Measurements from ENCODE around the gene IL17B. TPM values are rescaled to one million over a fixed set of nuclear protein-coding genes. Genes with fewer than 3 reads are reported as not detected.

IL17B gene
- total RNA-seq, 1 experiment from 2014 or later: not detected

GRCh38 chr5:149411738-149412519 lies 32.8 kb upstream of the IL17B start:
- intact Hi-C loops (cut with micrococcal nuclease; ENCODE audit: unreplicated experiment): no loop called here
- Mint-ChIP-seq H3K36me3 (ENCODE audit: insufficient read depth, unreplicated experiment) (no peaks in the 10 kb centered on the region), H3K27ac (ENCODE audit: unreplicated experiment) (no peak overlapping the region), H3K4me1 (ENCODE audit: low read depth, unreplicated experiment) (peaks cover 13% of the 10 kb centered on the region), H3K27me3 (ENCODE audit: insufficient read depth, unreplicated experiment) (no peaks in the 10 kb centered on the region), H3K9me3 (ENCODE audit: unreplicated experiment) (no peaks in the 10 kb centered on the region), H3K4me3 (ENCODE audit: unreplicated experiment) (no peak overlapping the region)
- no TSS peak for BruUV-seq (replicated peaks)
- ChIA-PET POLR2A (no interaction called here), CTCF (interaction anchor here (1.8 kb wide), 1 partner anchor 31 kb away, joined by 4 read pairs; no protein-coding TSS in a partner anchor)
- Histone ChIP-seq H3K9me3 (no peaks in the 10 kb centered on the region), H3K4me1 (no peaks in the 10 kb centered on the region), H3K36me3 (ENCODE audit: control insufficient read depth, insufficient read depth, low read length) (no peaks in the 10 kb centered on the region), H3K4me3 (ENCODE audit: low read depth, low read length) (no peak overlapping the region), H3K27me3 (replicated peaks; ENCODE audit: control insufficient read depth, insufficient read depth, low read length) (no peaks in the 10 kb centered on the region)
- TF ChIP-seq, protein P1, sequence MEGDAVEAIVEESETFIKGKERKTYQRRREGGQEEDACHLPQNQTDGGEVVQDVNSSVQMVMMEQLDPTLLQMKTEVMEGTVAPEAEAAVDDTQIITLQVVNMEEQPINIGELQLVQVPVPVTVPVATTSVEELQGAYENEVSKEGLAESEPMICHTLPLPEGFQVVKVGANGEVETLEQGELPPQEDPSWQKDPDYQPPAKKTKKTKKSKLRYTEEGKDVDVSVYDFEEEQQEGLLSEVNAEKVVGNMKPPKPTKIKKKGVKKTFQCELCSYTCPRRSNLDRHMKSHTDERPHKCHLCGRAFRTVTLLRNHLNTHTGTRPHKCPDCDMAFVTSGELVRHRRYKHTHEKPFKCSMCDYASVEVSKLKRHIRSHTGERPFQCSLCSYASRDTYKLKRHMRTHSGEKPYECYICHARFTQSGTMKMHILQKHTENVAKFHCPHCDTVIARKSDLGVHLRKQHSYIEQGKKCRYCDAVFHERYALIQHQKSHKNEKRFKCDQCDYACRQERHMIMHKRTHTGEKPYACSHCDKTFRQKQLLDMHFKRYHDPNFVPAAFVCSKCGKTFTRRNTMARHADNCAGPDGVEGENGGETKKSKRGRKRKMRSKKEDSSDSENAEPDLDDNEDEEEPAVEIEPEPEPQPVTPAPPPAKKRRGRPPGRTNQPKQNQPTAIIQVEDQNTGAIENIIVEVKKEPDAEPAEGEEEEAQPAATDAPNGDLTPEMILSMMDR (IDR thresholded peaks at IDR 0.05; ENCODE audit: insufficient read depth in 1 of 2, low read depth in 1 of 2, low read length in 1 of 2, severe bottlenecking in 1 of 2, unreplicated experiment in 1 of 2): no peak
- no peak for DNase-seq

DNA sequence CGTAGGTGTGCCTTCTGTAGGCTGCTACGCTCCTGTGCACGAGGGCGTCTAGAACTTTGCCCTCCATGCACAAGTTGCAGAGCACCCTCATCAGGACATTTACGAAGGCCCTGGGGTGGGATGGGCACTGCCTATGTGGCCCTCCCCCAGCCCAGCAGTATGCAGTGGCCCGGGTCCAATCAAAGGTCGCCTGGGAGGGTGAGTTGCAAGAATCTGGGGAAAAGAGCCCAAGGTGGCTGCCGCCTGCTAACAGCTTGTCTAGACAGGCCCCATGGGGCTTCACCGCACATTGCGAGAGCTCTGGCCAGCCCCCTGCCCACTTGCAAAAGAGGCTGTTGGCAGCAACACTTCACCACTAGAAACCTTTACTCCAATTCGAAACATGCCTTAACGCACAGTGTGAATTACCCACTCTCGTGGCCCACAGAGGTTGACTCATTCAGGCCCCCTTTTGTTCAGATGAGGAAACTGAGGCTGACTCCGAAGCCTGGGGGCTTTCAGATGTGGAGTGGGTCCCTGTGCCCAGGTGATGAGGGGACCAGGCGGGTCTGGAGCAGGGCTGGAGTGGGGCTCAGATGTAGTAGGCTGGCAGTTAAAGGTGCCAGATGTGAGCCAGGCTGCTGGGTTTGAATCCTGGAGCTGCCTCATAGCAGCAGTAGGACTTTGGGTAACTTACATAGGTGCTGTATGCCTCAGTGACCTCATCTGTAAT lies 31.8 kb upstream of the IL17B start:
- DNase-seq: no peak
- Histone ChIP-seq H3K36me3 (ENCODE audit: control insufficient read depth, insufficient read depth, low read length) (no peaks in the 10 kb centered on the region), H3K27me3 (replicated peaks; ENCODE audit: control insufficient read depth, insufficient read depth, low read length) (no peaks in the 10 kb centered on the region), H3K4me3 (ENCODE audit: low read depth, low read length) (no peak overlapping the region), H3K4me1 (no peaks in the 10 kb centered on the region), H3K9me3 (no peaks in the 10 kb centered on the region)
- BruUV-seq (replicated peaks): no TSS peak
- TF ChIP-seq, protein P1 (IDR thresholded peaks at IDR 0.05; ENCODE audit: insufficient read depth in 1 of 2, low read depth in 1 of 2, low read length in 1 of 2, severe bottlenecking in 1 of 2, unreplicated experiment in 1 of 2): no peak
- ChIA-PET CTCF (interaction anchor here (0.6 to 1.2 kb wide), 2 partner anchors 28 to 102 kb away, joined by 3 read pairs; no protein-coding TSS in a partner anchor), POLR2A (no interaction called here)
- intact Hi-C loops (cut with micrococcal nuclease; ENCODE audit: unreplicated experiment): no loop called here
- Mint-ChIP-seq H3K9me3 (ENCODE audit: unreplicated experiment) (no peaks in the 10 kb centered on the region), H3K27ac (ENCODE audit: unreplicated experiment) (no peak overlapping the region), H3K27me3 (ENCODE audit: insufficient read depth, unreplicated experiment) (no peaks in the 10 kb centered on the region), H3K4me3 (ENCODE audit: unreplicated experiment) (no peak overlapping the region), H3K36me3 (ENCODE audit: insufficient read depth, unreplicated experiment) (no peaks in the 10 kb centered on the region), H3K4me1 (ENCODE audit: low read depth, unreplicated experiment) (peaks cover 13% of the 10 kb centered on the region)

GRCh38 chr5:149410071-149410470 lies 31.0 kb upstream of the IL17B start:
- POLR2A ChIA-PET: no interaction called here
- no peak for DNase-seq
- CTCF ChIA-PET: interaction anchor here (0.6 to 1.2 kb wide), 3 partner anchors 29 to 808 kb away, joined by 3 to 4 read pairs (median 3); no protein-coding TSS in a partner anchor
- Mint-ChIP-seq H3K4me1 (ENCODE audit: low read depth, unreplicated experiment) (peaks cover 13% of the 10 kb centered on the region), H3K36me3 (ENCODE audit: insufficient read depth, unreplicated experiment) (no peaks in the 10 kb centered on the region), H3K9me3 (ENCODE audit: unreplicated experiment) (no peaks in the 10 kb centered on the region), H3K4me3 (ENCODE audit: unreplicated experiment) (no peak overlapping the region), H3K27me3 (ENCODE audit: insufficient read depth, unreplicated experiment) (no peaks in the 10 kb centered on the region), H3K27ac (ENCODE audit: unreplicated experiment) (no peak overlapping the region)
- Histone ChIP-seq H3K9me3 (no peaks in the 10 kb centered on the region), H3K4me1 (no peaks in the 10 kb centered on the region), H3K4me3 (ENCODE audit: low read depth, low read length) (no peak overlapping the region), H3K36me3 (ENCODE audit: control insufficient read depth, insufficient read depth, low read length) (no peaks in the 10 kb centered on the region), H3K27me3 (replicated peaks; ENCODE audit: control insufficient read depth, insufficient read depth, low read length) (no peaks in the 10 kb centered on the region)
- no TSS peak for BruUV-seq (replicated peaks)
- intact Hi-C loops (cut with micrococcal nuclease; ENCODE audit: unreplicated experiment): no loop called here
- TF ChIP-seq, protein P1 (IDR thresholded peaks at IDR 0.05; ENCODE audit: insufficient read depth in 1 of 2, low read depth in 1 of 2, low read length in 1 of 2, severe bottlenecking in 1 of 2, unreplicated experiment in 1 of 2): no peak
